HL-60 (cell line): ENCODE results near the gene ANKRD55.
A peak's percentile ranks its signal among the peaks of the same experiment; 100 is the strongest.

Experiments
- DNase-seq, 2 experiments: peaks; one replicate each; pipeline ENCODE4 v3.0.0-alpha.2; 2010 to 2020; ENCODE audit warnings: low read depth in 1 of 2, low spot score in 1 of 2
- H3K27ac ChIP-seq: fragments of 250-450 bp; sonication (Bioruptor Pico); replicated peaks from 2 replicates; pipeline ENCODE4 v1.5.1; 2020; ENCODE audit warnings: mild to moderate bottlenecking, moderate library complexity
- H3K27me3 ChIP-seq: fragments of 250-450 bp; sonication (Bioruptor Pico); 2 replicates; pipeline ENCODE4 v1.5.1; 2021; ENCODE audit warnings: mild to moderate bottlenecking, moderate library complexity; ENCODE audit not compliant: insufficient read depth, poor library complexity, severe bottlenecking
- H3K4me3 ChIP-seq: replicated peaks from 2 replicates; pipeline ENCODE4 v1.5.1; 2011; ENCODE audit warnings: mild to moderate bottlenecking, control low read depth, low read length; ENCODE audit not compliant: insufficient read depth
- CTCF ChIP-seq: IDR thresholded peaks from one replicate; pipeline ENCODE4 v1.5.1; 2011; ENCODE audit warnings: low read length, control low read depth, inconsistent platforms; ENCODE audit not compliant: insufficient read depth
- GABPA ChIP-seq: IDR thresholded peaks from 2 replicates; pipeline ENCODE4 v1.6.1; 2012; ENCODE audit warnings: low read depth
- POLR2AphosphoS5 ChIP-seq: IDR thresholded peaks from 2 replicates; pipeline ENCODE4 v1.6.1; 2012; ENCODE audit warnings: low read depth
- REST ChIP-seq: IDR thresholded peaks from 2 replicates; pipeline ENCODE4 v1.6.1; 2012; ENCODE audit warnings: low read depth; ENCODE audit not compliant: insufficient replicate concordance
- SPI1 ChIP-seq: IDR thresholded peaks from 2 replicates; pipeline ENCODE4 v1.6.1; 2012; ENCODE audit warnings: low read depth, mild to moderate bottlenecking, borderline replicate concordance

The ANKRD55 gene

GRCh38 chr5:56072863-56073766 lies 160.0 kb downstream of the ANKRD55 start:
- TF ChIP-seq GABPA, result no peak
- no peak for TF ChIP-seq SPI1
- no peak for TF ChIP-seq POLR2AphosphoS5
- no peak for TF ChIP-seq REST
- no peak for TF ChIP-seq CTCF
- DNase-seq, result no peak
- no peak overlapping the region for H3K27ac ChIP-seq
- H3K4me3 ChIP-seq, result no peak overlapping the region
- H3K27me3 ChIP-seq, result no peaks in the 10 kb centered on the region

GRCh38 chr5:56071470-56071869 lies 161.7 kb downstream of the ANKRD55 start:
- TF ChIP-seq CTCF (no peak), GABPA (no peak), POLR2AphosphoS5 (no peak), REST (no peak), SPI1 (no peak)
- Histone ChIP-seq H3K27me3 (no peaks in the 10 kb centered on the region), H3K4me3 (no peak overlapping the region), H3K27ac (no peak overlapping the region)
- DNase-seq, result no peak

- Histone ChIP-seq H3K4me3 (no peak overlapping the region), H3K27ac (no peak overlapping the region), H3K27me3 (no peaks in the 10 kb centered on the region)
- DNase-seq, result no peak
- TF ChIP-seq SPI1 (peak; percentile 26; the same call in 1 of the 2 replicates), POLR2AphosphoS5 (no peak)
These were observed 162.2 kb downstream of the ANKRD55 start for GRCh38 chr5:56070851-56071465.

- H3K4me3 ChIP-seq, result no peak overlapping the region
- no peak overlapping the region for H3K27ac ChIP-seq
- DNase-seq, result no peak
- H3K27me3 ChIP-seq, result no peaks in the 10 kb centered on the region
- no peak for TF ChIP-seq POLR2AphosphoS5
- no peak for TF ChIP-seq REST
- no peak for TF ChIP-seq GABPA
- no peak for TF ChIP-seq CTCF
- no peak for TF ChIP-seq SPI1
These were observed 163.4 kb downstream of the ANKRD55 start for GRCh38 chr5:56069652-56070226.
